GM13977 (cell line): ENCODE data around the gene ITGAE.
A peak's percentile ranks its signal among the peaks of the same experiment; 100 is the strongest.
"Not testable (repeated sequence)": the region's sequence is repeated elsewhere in the genome, so short reads cannot be mapped to it uniquely, and the experiment has no call there.

Experiments
- DNase-seq: peaks from one replicate; pipeline ENCODE4 v3.0.0; 2012; ENCODE audit warnings: low spot score
- CTCF ChIP-seq: IDR thresholded peaks from 2 replicates; pipeline ENCODE4 v1.5.1; 2012; ENCODE audit warnings: mild to moderate bottlenecking, control low read depth; ENCODE audit not compliant: insufficient read depth; ENCODE audit errors: extremely low read depth, missing control alignments
- in situ Hi-C: fragments of 300-500 bp; cut with MboI; formaldehyde crosslinking; loops from one replicate; pipeline ENCODE4 v1.12.0; 2022; ENCODE audit warnings: low sequenced_read_pairs, low pct_unique_long_range_greater_than_20kb, mixed read lengths, inconsistent platforms; ENCODE audit not compliant: unreplicated experiment

The ITGAE gene

GRCh38 chr17:3730881-3731429, 70.0 kb downstream of the ITGAE start:
- in situ Hi-C loops: loop anchor here (10.0 kb wide), 1 partner anchor 46 kb away; no protein-coding TSS in a partner anchor
- DNase-seq: no peak
- no peak for TF ChIP-seq CTCF

- no peak for DNase-seq
- TF ChIP-seq CTCF: no peak
- in situ Hi-C loops: loop anchor here (10.0 kb wide), 1 partner anchor 45 kb away; no protein-coding TSS in a partner anchor
Observed at GRCh38 chr17:3729881-3730280, 71.1 kb downstream of the ITGAE start.

GRCh38 chr17:3728099-3728498, 72.9 kb downstream of the ITGAE start:
- DNase-seq, in situ Hi-C loops: not testable (repeated sequence)

- in situ Hi-C loops: no loop called here
- no peak for TF ChIP-seq CTCF
- peak; percentile 47 for DNase-seq
Observed at GRCh38 chr17:3727041-3727440, 73.9 kb downstream of the ITGAE start.

GRCh38 chr17:3724378-3725077, 76.5 kb downstream of the ITGAE start:
- DNase-seq: no peak
- no peak for TF ChIP-seq CTCF
- in situ Hi-C loops: no loop called here

GRCh38 chr17:3723556-3724377, 77.2 kb downstream of the ITGAE start, which contains the start of gene HASPIN:
Gene HASPIN (plus strand): TSS chr17:3723903. CDS start chr17:3723936, 33 bp downstream.
- TF ChIP-seq CTCF: no peak
- in situ Hi-C loops: no loop called here
- peak; percentile 99 for DNase-seq

GRCh38 chr17:3723188-3723555, 77.8 kb downstream of the ITGAE start:
- in situ Hi-C loops: no loop called here
- no peak for DNase-seq
- TF ChIP-seq CTCF: no peak
